ENCODE measurements around the gene PARP6. TPM values are rescaled to one million over a fixed set of nuclear protein-coding genes. Genes with fewer than 3 reads are reported as not detected.

The PARP6 gene
- total RNA-seq, 1 donor from 2014 or later: 193 TPM

- TF ChIP-seq, protein P1, sequence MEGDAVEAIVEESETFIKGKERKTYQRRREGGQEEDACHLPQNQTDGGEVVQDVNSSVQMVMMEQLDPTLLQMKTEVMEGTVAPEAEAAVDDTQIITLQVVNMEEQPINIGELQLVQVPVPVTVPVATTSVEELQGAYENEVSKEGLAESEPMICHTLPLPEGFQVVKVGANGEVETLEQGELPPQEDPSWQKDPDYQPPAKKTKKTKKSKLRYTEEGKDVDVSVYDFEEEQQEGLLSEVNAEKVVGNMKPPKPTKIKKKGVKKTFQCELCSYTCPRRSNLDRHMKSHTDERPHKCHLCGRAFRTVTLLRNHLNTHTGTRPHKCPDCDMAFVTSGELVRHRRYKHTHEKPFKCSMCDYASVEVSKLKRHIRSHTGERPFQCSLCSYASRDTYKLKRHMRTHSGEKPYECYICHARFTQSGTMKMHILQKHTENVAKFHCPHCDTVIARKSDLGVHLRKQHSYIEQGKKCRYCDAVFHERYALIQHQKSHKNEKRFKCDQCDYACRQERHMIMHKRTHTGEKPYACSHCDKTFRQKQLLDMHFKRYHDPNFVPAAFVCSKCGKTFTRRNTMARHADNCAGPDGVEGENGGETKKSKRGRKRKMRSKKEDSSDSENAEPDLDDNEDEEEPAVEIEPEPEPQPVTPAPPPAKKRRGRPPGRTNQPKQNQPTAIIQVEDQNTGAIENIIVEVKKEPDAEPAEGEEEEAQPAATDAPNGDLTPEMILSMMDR (IDR thresholded peaks at IDR 0.05; ENCODE audit: partially characterized antibody, unreplicated experiment): no peak
- H3K4me3 Mint-ChIP-seq (ENCODE audit: unreplicated experiment): no peak overlapping the region
- H3K9me3 Mint-ChIP-seq (ENCODE audit: unreplicated experiment): peaks cover 13% of the 10 kb centered on the region
- peak; percentile 35 for DNase-seq
- no peaks in the 10 kb centered on the region for H3K36me3 Mint-ChIP-seq (ENCODE audit: unreplicated experiment)
- no peak overlapping the region for H3K27ac Mint-ChIP-seq (ENCODE audit: unreplicated experiment)
- peaks cover 12% of the 10 kb centered on the region for H3K4me1 Mint-ChIP-seq (ENCODE audit: low read depth, unreplicated experiment)
- peaks cover 17% of the 10 kb centered on the region for H3K27me3 Mint-ChIP-seq (ENCODE audit: unreplicated experiment)
Observed at GRCh38 chr15:72315706-72316370, 43.5 kb upstream of the PARP6 start.

DNA sequence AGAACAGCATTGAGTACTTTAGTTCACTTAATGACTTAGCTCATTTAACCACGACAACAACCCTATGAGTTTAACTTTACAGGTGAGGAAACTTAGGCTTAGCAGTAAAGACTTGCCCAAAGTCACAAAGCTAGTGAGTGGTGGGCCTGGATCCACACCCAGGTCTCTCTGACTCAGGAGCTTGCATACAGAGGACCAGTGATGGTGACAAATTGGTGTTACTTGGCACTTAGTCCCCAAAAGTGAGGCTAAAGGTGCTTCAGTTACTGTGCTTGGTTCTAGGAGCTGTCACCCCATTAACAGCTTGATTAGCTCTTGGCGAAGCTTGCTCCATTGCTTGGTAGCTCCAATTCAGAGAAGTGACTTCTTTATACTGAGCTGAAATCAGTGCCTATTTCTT lies 41.5 kb upstream of the PARP6 start:
- H3K9me3 Mint-ChIP-seq (ENCODE audit: unreplicated experiment): peaks cover 4% of the 10 kb centered on the region
- H3K4me3 Mint-ChIP-seq (ENCODE audit: unreplicated experiment): no peak overlapping the region
- H3K4me1 Mint-ChIP-seq (ENCODE audit: low read depth, unreplicated experiment): peaks cover 5% of the 10 kb centered on the region
- TF ChIP-seq, protein P1 (IDR thresholded peaks at IDR 0.05; ENCODE audit: partially characterized antibody, unreplicated experiment): no peak
- H3K27ac Mint-ChIP-seq (ENCODE audit: unreplicated experiment): no peak overlapping the region
- DNase-seq: no peak
- no peaks in the 10 kb centered on the region for H3K36me3 Mint-ChIP-seq (ENCODE audit: unreplicated experiment)
- H3K27me3 Mint-ChIP-seq (ENCODE audit: unreplicated experiment): peaks cover 6% of the 10 kb centered on the region

DNA sequence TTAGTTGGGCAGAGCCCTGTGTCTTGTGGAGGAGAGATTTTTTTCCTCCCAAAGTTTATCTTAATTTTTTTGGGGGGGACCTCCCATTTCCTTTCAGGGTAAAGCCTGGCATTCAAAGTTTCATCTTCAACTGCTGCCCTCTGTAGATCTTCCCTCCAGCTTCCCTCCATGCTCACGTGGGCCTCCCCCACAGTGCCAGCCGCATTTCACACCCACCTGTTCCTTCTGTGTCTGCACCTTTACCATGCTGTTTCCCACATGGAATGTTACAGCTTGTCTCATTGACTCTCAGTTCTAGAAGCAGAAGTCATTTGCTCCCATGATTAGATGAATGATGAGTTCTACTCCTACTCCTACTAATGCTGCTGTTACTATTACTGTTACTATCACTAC lies 41.1 kb upstream of the PARP6 start:
- TF ChIP-seq, protein P1 (IDR thresholded peaks at IDR 0.05; ENCODE audit: partially characterized antibody, unreplicated experiment): no peak
- H3K36me3 Mint-ChIP-seq (ENCODE audit: unreplicated experiment): no peaks in the 10 kb centered on the region
- no peak overlapping the region for H3K27ac Mint-ChIP-seq (ENCODE audit: unreplicated experiment)
- H3K27me3 Mint-ChIP-seq (ENCODE audit: unreplicated experiment): peaks cover 3% of the 10 kb centered on the region
- H3K4me3 Mint-ChIP-seq (ENCODE audit: unreplicated experiment): no peak overlapping the region
- H3K9me3 Mint-ChIP-seq (ENCODE audit: unreplicated experiment): peaks cover 3% of the 10 kb centered on the region
- no peak for DNase-seq
- peaks cover 2% of the 10 kb centered on the region for H3K4me1 Mint-ChIP-seq (ENCODE audit: low read depth, unreplicated experiment)

DNA sequence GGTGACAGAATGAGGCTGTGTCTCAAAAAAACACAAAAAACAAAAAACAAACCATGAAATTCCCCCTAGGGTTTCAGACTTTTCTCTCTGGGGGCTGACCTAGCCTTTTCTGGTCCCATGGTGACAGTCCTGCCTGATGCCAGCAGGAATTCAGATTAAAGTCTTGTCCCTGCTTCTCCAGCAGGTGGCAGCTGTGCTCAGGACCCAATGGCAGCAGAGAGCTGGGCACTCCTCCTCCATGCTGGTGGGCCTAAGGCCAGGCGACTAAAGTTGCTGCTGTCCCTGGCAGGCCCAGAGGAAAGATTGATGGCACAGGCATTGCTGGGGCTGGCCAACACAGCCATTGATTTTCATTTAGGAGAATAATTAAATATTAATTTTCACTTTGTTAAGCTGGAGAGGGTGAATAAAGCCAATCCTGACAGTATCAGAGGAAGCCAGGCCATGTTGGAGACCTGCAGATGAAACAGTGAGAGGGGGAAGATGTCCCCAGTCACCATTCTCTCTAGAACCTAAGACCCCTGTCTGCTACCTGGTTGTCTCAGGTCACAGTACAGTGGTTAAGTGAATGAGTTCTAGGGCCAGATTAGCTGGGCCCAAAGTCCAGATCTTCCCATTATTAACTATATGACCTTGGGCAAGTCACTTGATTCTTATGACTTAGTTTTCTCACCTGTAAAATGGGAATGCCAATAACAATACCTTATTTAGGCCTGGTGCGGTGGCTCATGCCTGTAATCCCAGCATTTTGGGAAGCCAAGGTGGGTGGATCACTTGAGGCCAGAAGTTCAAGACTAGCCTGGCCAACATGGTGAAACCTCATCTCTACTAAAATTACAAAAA lies 40.5 kb upstream of the PARP6 start:
- peak; percentile 79 for DNase-seq
- TF ChIP-seq, protein P1 (IDR thresholded peaks at IDR 0.05; ENCODE audit: partially characterized antibody, unreplicated experiment): peak; percentile 76
- H3K27me3 Mint-ChIP-seq (ENCODE audit: unreplicated experiment): peaks cover 2% of the 10 kb centered on the region
- peaks cover 3% of the 10 kb centered on the region for H3K9me3 Mint-ChIP-seq (ENCODE audit: unreplicated experiment)
- H3K27ac Mint-ChIP-seq (ENCODE audit: unreplicated experiment): no peak overlapping the region
- H3K36me3 Mint-ChIP-seq (ENCODE audit: unreplicated experiment): no peaks in the 10 kb centered on the region
- H3K4me3 Mint-ChIP-seq (ENCODE audit: unreplicated experiment): no peak overlapping the region
- peaks cover 2% of the 10 kb centered on the region for H3K4me1 Mint-ChIP-seq (ENCODE audit: low read depth, unreplicated experiment)

- Mint-ChIP-seq H3K27ac (ENCODE audit: unreplicated experiment) (no peak overlapping the region), H3K27me3 (ENCODE audit: unreplicated experiment) (peaks cover 7% of the 10 kb centered on the region), H3K4me3 (ENCODE audit: unreplicated experiment) (no peak overlapping the region), H3K9me3 (ENCODE audit: unreplicated experiment) (no peaks in the 10 kb centered on the region), H3K4me1 (ENCODE audit: low read depth, unreplicated experiment) (peaks cover 10% of the 10 kb centered on the region), H3K36me3 (ENCODE audit: unreplicated experiment) (peaks cover 3% of the 10 kb centered on the region)
- TF ChIP-seq, protein P1 (IDR thresholded peaks at IDR 0.05; ENCODE audit: partially characterized antibody, unreplicated experiment): no peak
- no peak for DNase-seq
Observed at GRCh38 chr15:72307026-72307425, 34.7 kb upstream of the PARP6 start.
